ENCODE results near the gene HOXC5.

The HOXC5 gene

DNA sequence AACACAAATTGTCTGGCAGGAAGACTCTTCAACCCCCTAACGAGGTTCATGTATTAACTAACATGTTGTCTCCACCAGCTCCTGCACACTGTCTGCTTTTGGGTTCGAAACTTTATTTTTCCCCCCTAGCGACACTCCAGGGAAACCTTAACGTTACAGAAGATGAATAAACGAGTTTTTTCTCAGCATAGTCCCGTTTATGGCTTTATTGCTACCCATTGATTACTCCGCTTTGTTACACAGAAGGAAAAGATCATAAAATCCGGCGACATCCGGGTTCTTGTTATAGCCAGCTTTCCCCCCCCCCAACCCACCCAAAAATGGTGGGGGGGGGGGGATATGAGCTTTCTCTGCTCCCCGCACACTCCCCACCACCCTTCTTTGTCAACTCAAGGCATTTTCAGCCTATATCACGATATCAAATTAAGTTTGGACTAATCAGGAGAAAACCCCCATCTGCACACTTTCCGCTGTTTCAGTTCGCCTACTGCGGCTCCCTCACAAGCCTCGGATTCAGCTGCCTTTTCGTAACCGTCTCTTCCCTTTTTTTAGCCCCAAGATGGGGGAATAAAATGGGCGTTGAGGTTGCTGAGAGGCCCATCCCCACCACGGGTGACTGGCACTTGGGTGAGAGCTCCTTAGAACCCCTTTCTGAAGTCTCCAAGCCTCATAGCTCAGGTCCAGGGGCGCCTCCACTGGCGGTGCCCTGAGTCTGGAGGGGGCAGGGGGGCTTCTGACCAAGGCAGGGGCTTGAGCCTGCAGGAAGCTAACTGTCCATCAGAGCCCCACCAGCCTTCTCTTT lies 6.0 kb upstream of the HOXC5 start:
- no peak for DNase-seq
- in situ Hi-C loops (cut with HindIII; ENCODE audit: low pct_ligation_motif_present, low pct_unique_long_range_greater_than_20kb, low sequenced_read_pairs), result no loop called here

DNA sequence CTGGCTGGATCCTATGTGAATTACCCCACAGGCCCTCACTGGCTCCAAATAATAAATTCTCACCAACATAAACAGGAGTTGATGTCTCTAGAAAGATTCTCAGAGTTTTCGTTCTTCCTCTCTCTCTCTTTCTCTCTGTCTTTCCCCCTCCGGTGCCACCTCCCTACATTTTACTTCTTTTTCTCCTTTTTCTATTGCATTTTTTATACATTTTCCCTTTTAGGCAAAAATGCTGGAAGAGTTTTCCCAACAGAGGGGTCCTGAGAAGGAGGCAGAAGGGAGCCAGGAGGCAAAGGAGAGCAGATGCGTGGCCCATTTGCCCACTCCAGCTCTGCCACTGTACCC lies 5.4 kb upstream of the HOXC5 start:
- in situ Hi-C loops (cut with HindIII; ENCODE audit: low pct_ligation_motif_present, low pct_unique_long_range_greater_than_20kb, low sequenced_read_pairs), result no loop called here
- DNase-seq, result no peak

DNA sequence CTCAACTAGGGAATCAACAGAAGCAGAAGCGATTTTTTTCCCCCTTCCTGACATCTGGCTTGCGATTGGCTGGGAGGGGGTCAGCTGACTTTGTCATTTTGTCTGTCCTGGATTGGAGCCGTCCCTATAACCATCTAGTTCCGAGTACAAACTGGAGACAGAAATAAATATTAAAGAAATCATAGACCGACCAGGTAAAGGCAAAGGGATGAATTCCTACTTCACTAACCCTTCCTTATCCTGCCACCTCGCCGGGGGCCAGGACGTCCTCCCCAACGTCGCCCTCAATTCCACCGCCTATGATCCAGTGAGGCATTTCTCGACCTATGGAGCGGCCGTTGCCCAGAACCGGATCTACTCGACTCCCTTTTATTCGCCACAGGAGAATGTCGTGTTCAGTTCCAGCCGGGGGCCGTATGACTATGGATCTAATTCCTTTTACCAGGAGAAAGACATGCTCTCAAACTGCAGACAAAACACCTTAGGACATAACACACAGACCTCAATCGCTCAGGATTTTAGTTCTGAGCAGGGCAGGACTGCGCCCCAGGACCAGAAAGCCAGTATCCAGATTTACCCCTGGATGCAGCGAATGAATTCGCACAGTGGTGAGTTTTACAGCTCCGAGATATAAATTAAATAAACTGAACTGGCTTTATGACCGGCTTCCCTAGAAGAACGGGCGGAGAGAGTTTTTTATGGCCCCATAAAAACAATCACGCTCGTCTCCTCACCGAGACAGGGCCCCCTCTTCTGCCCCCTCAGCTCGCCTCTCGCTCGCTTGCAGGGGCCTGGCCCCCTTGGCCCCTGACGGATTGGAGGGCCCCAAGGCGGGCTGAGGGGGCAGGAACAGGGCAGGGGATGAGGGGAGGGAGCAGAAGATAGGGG lies 4.3 kb upstream of the HOXC5 start, which contains the start of gene HOXC6:
TSS of gene HOXC6 (plus strand) at position 127 of the 888 bp plus-strand sequence. CDS start at position 209, 82 bp downstream.
- DNase-seq, result no peak
- in situ Hi-C loops (cut with HindIII; ENCODE audit: low pct_ligation_motif_present, low pct_unique_long_range_greater_than_20kb, low sequenced_read_pairs), result no loop called here

GRCh38 chr12:54029529-54030441 lies 3.1 kb upstream of the HOXC5 start:
- DNase-seq, result no peak
- in situ Hi-C loops (cut with HindIII; ENCODE audit: low pct_ligation_motif_present, low pct_unique_long_range_greater_than_20kb, low sequenced_read_pairs), result no loop called here

- in situ Hi-C loops (cut with HindIII; ENCODE audit: low pct_ligation_motif_present, low pct_unique_long_range_greater_than_20kb, low sequenced_read_pairs), result no loop called here
- DNase-seq, result no peak
Measured at GRCh38 chr12:54030442-54030801, 2.4 kb upstream of the HOXC5 start.

DNA sequence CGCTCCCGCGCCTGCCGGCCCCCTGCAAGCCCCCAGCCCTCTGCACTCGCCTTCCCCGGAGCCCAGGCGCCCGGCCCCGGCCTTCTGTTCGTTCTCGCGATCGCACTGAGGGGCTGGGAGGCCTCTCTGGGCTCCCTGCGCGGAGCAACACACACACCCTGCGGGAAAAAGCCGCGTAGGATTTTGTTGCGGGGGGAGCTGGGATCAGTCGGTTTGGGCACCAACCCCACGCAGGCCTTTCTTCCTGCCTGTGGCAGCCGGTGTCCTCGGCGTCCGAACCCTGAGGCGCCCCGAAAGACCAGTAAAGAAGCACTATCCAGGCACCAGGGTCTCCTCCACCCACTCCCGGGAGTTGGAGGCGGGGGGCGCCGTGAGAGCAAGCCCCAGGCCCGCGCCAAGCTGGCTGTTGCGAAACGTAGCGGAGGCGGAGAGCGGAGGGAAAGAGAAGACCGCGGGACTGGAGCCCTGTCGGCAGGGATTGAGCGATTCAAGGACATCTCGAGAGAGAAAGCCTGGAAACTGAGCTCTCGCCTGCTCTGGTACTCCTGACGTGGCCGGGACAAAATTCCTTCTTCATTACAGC lies 1.9 kb upstream of the HOXC5 start:
- DNase-seq, result no peak
- in situ Hi-C loops (cut with HindIII; ENCODE audit: low pct_ligation_motif_present, low pct_unique_long_range_greater_than_20kb, low sequenced_read_pairs), result no loop called here

GRCh38 chr12:54031480-54031879 lies 1.4 kb upstream of the HOXC5 start:
- in situ Hi-C loops (cut with HindIII; ENCODE audit: low pct_ligation_motif_present, low pct_unique_long_range_greater_than_20kb, low sequenced_read_pairs), result no loop called here

GRCh38 chr12:54032086-54032619 lies 697 bp upstream of the HOXC5 start:
- in situ Hi-C loops (cut with HindIII; ENCODE audit: low pct_ligation_motif_present, low pct_unique_long_range_greater_than_20kb, low sequenced_read_pairs), result no loop called here
- no peak for DNase-seq

More at GRCh38 chr12:54031480-54031879, 1.4 kb upstream of the HOXC5 start:
- DNase-seq, result no peak

DNA sequence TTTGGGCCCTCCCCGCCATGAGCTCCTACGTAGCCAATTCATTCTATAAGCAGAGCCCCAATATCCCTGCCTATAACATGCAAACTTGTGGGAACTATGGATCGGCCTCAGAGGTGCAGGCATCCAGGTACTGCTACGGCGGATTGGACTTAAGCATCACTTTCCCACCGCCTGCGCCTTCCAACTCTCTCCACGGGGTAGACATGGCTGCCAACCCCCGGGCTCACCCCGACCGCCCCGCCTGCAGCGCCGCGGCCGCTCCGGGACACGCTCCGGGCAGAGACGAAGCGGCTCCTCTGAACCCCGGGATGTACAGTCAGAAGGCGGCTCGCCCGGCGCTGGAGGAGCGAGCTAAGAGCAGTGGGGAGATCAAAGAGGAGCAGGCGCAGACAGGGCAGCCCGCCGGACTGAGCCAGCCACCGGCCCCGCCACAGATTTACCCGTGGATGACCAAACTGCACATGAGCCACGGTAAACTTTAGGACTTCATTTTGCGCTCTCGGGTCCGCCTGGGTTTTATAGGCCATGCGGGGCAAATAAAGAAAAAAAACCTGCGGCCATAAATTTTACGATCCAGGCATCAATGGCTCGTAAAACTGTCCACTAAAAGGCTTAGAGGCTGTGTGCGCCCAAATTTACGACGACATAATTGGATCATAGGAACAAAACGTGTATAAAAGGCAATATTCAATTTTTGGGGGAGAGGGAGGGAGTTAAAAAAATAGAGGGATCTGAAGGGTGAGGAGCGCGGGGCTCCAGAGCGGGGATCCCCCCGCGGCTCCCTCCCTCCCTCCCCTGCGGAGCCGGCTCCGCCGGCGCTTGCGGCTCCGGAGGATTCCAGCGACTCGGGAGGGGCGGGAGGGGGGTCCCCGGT lies 493 bp downstream of the HOXC5 start:
- in situ Hi-C loops (cut with HindIII; ENCODE audit: low pct_ligation_motif_present, low pct_unique_long_range_greater_than_20kb, low sequenced_read_pairs), result no loop called here

DNA sequence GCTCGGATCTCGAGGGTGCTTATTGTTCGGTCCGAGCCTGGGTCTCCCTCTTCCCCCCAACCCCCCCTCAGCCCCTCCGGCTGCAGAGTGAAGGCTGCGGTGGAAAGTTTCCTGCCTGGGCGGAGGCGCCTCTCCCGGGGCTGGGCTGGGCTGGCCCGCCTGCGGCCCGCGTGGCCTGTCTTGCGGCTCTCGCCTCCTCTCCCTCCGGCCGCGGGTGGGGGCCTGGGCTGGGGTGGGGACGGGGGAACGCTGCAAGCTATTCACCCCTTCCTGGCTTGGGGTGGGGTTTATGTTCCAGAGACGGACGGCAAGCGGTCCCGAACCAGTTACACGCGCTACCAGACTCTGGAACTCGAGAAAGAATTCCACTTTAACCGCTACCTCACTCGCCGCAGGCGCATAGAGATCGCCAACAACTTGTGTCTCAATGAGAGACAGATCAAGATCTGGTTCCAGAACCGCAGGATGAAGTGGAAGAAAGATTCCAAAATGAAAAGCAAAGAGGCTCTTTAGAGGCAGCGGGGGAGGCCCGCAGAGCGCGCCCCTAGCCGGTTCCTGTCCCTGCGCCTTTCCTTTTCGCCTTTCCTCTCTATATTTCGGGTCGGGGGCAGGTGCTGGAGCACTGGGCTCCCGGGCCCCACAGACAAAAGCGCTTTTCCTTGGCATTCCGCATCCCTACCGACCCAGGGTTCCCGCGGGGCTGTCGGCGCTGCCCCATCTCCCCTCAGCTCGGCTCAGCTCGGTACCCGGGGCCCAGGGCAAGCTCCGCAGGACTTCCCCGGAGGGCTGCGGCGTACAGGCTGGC lies 1.3 kb downstream of the HOXC5 start:
- peak; percentile 30 for DNase-seq
- in situ Hi-C loops (cut with HindIII; ENCODE audit: low pct_ligation_motif_present, low pct_unique_long_range_greater_than_20kb, low sequenced_read_pairs), result no loop called here

More for the DNA sequence above, 493 bp downstream of the HOXC5 start:
- DNase-seq, result peak; percentile 65

DNA sequence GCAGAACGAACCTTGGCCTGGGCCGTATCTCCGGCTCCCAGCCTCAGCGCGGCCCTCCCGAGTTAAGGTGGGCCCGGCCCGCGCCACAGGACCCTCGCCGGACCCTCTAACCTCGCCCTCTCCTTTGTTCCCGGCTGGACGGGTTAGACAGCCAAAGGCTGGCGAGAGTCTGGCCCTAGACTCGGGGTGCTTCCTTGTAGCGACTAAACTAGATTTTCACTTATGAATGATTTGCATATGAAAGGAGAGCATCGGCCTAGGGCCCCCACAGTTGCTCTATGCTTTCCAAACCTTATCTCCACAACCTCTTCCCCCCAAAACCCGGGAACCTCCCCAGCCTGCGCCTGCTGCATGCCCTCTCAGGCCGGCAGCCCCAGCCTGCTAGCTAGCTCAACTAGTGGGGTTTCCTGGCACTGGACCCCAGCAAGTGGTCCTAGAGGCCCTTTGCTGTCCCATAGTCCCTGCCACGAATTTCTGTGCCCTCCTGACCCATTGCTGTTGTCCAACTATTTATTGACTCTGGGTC lies 2.0 kb downstream of the HOXC5 start:
- in situ Hi-C loops (cut with HindIII; ENCODE audit: low pct_ligation_motif_present, low pct_unique_long_range_greater_than_20kb, low sequenced_read_pairs), result no loop called here

DNA sequence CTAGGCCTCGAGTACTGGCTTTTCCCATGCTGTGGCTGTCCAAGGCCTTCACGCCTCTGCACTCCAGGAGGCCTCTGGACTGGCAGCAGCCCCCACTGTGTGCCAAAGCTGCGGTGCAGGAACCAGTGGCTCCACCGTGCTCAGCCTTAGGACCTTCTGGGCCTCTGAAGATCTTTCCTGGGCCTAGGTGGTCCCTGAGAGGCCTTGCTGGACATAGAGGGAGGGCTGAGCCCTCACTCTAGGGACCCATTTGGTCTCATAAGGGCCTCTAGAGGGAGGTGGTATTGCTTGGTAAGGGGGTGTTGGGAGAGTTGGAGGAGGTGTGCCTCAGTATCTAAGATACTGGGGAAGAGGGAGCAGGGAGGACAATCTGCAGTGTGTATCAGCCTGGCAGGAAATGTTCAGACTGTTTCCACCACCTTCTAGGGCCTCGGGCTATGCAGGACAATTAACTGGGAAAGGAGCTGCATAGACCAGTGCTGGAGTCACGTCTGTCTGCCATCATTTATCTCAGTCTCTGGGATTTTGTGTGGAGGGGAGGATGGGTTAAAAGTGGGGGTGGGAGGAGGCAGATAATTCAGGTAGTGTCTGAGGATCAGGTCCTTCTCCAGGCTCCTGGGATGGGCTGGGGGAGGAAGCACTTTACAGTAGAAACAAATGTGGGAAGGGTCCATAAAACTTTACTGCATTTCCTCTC lies 2.9 kb downstream of the HOXC5 start:
- in situ Hi-C loops (cut with HindIII; ENCODE audit: low pct_ligation_motif_present, low pct_unique_long_range_greater_than_20kb, low sequenced_read_pairs), result no loop called here
- no peak for DNase-seq

More for the DNA sequence above, 2.0 kb downstream of the HOXC5 start:
- no peak for DNase-seq

DNA sequence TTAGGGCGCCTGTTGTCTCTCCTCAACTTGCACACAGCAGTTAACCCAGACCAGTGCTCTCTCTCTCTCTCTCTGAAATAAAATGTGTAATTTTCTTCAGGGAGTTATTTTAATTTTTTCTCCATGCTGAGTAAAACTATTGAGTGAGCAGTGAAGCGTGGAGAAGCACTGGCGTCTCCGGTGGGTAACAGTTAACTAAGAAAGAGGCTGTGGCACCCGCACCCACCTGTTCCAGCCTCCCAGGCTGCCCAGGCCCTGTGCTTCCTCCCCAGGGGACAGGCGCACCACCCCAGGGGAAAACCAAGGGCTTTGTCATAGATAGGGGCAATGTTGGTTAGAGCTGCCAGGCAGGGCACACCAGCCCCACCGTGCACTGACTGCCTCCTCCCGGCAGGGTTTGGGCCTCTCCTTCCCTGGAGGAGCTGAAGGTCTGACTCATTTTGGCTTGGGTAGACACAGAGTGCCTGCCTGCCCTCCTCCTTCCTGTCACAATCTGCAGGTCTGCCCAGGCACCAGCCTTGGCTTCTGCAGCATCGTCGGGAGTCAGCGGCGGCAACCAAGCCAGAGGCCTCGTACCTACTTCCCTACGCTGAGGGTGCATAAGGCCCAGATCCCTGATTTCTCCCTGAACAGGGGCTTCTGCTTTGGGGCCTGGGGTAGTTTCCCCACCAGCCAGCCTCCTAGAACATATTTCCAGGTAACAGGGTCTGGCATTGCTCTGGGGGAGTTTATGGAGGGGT lies 3.9 kb downstream of the HOXC5 start:
- in situ Hi-C loops (cut with HindIII; ENCODE audit: low pct_ligation_motif_present, low pct_unique_long_range_greater_than_20kb, low sequenced_read_pairs), result no loop called here

DNA sequence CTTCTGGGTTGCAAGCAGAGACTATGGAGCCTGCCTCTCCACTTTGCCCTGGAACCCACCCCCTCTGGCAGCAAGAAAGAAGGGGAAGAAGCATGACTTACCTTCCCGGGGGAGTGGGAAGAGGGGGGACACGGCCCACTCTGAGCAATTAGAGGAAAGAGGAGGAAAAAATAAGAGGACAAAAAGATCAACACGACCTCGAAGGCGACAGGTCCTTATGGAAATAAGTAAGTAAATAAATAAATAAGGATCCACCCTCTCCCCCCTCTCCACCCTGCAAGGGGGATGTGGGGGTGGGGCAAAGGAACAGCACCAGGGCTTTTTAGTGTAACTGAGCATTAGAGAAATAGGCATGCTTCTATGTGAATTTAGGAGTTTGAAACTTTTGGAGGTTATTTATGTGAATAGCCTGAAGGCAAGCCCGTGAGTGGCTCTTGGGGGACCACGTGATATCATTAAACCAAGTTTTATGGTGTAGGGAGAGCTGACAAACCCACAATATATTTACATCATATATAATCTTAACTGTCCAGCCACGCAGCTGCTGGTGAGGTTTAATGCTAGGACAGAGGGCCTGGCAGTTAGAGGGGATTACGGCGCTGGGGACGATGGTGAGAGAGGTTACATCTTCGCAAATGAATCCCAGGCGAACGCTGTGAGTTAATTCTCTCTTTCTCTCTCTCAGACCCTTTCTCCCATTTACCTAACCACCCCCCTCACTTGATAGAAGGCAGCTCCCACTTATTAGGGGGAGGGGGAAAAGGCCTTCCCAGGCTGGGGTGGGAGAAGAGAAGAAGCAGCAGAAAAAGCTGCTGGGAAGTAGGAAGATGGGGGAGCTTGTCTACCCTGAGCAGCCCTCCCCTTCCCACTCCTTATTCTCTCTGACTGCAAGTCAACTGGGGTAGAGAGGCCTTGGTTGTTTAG lies 4.8 kb downstream of the HOXC5 start:
- DNase-seq, result no peak
- in situ Hi-C loops (cut with HindIII; ENCODE audit: low pct_ligation_motif_present, low pct_unique_long_range_greater_than_20kb, low sequenced_read_pairs), result no loop called here

More for the DNA sequence above, 3.9 kb downstream of the HOXC5 start:
- DNase-seq, result peak; percentile 97

All from ACHN (cell line).